Psoas muscle (tissue), 8 donors: Measurements from ENCODE around the gene KRTAP4-4. TPM values are rescaled to one million over a fixed set of nuclear protein-coding genes. Genes with fewer than 3 reads are reported as not detected.
"Not testable (repeated sequence)": the region's sequence is repeated elsewhere in the genome, so short reads cannot be mapped to it uniquely, and the experiment has no call there.

Experiments
- ATAC-seq, 4 donors: fragments of 200-7000 bp; cut with Tn5 transposase; one replicate each; pipeline ENCODE4 v1.9.1; 2020; ENCODE audit warnings: moderate library complexity in 3 of 4, mild to moderate bottlenecking in 2 of 4
- DNase-seq, 2 donors: peaks; one replicate each; pipeline ENCODE4 v3.0.0-alpha.2; 2020
- H3K27ac ChIP-seq: fragments of 200-600 bp; one replicate; pipeline ENCODE4 v1.8.0; 2022
- H3K27me3 ChIP-seq, 3 donors: fragments of 200-600 bp in 1 of 3; one replicate each; pipeline versions ENCODE4 v1.6.1 to v1.8.0; 2013 to 2022; ENCODE audit warnings: low read length in 2 of 3, mild to moderate bottlenecking in 2 of 3, moderate library complexity in 1 of 3; ENCODE audit not compliant: insufficient read depth in 3 of 3
- H3K36me3 ChIP-seq, 2 donors: fragments of 200-600 bp in 1 of 2; one replicate each; pipeline versions ENCODE4 v1.6.1 to v1.8.0; 2013 to 2022; ENCODE audit warnings: low read depth in 1 of 2, mild to moderate bottlenecking in 1 of 2, moderate library complexity in 1 of 2; ENCODE audit not compliant: insufficient read depth in 1 of 2
- H3K4me1 ChIP-seq: fragments of 200-600 bp; one replicate; pipeline ENCODE4 v1.8.0; 2022
- H3K4me3 ChIP-seq: fragments of 200-600 bp; one replicate; pipeline ENCODE4 v1.8.0; 2022; ENCODE audit warnings: mild to moderate bottlenecking
- H3K9me3 ChIP-seq: fragments of 200-600 bp; one replicate; pipeline ENCODE4 v1.8.0; 2022
- CTCF ChIP-seq: fragments of 200-600 bp; IDR thresholded peaks from one replicate; pipeline ENCODE4 v1.8.0; 2022; ENCODE audit warnings: antibody characterized with exemption
- WGBS, 3 donors: extraction: QIAGEN DNeasy Blood & Tissue Kit; methylation state at CpG; one replicate each; pipeline versions ENCODE4 v1.1.6 to v1.1.7; 2013; 5-methylcytosine and 5-hydroxymethylcytosine counted together
- intact Hi-C, 2 donors: fragments of 100-400 bp; cut with DNase I; formaldehyde crosslinking; loops; one replicate each; pipeline versions ENCODE4 v1.11.0 to v1.14.2; 2022
- polyA plus RNA-seq, 3 donors: library from polyadenylated mRNA; stranded (reverse); fragments of 200-250 nt; gene quantifications; one replicate each; pipeline ENCODE4 v1.2.3, GENCODE V29; 2013
- total RNA-seq, 4 donors: library from RNA; stranded (reverse); fragmentation: NEBNext Ultra II Directional in 2 of 4; extraction: Animal tissue kit (Norgen Biotek cat#: 25700) in 2 of 4; gene quantifications; one replicate each; pipeline versions ENCODE4 v1.2.1 to v1.2.4, GENCODE V29; 2021 to 2023
- donor health status: healthy with polysubstance abuse.
- donor health status: DM: no; HTN: no; CAD: no; lungs with moderate emphysema.
- donor health status: Bipolar disorder and iron deficiency.
- donor health status: healthy.
- donor health status: DM: yes; HTN: yes; CAD: no.
- donor health status: DM: no; HTN: no; CAD: no.
- donor health status: DM: no; HTN: no; CAD: no.
- donor health status: DM: yes; HTN: yes; CAD: no.

KRTAP4-4 gene
- total and polyA plus RNA-seq, 7 donors: not detected

GRCh38 chr17:41168121-41168520, 7.6 kb upstream of the KRTAP4-4 start, which contains the start of gene KRTAP4-3:
KRTAP4-3 (minus strand) TSS chr17:41168221; CDS start chr17:41168172, 49 bp downstream.
- no peaks in the 10 kb centered on the region for H3K4me1 ChIP-seq
- no peak within 1 kb of the TSS for H3K27ac ChIP-seq
- WGBS, 3 donors: 67 to 76% (median 73%) methylated on average over 1 of the region's 1 CpG
- H3K4me3 ChIP-seq: no peak within 1 kb of the TSS
- TF ChIP-seq CTCF: no peak
- ATAC-seq: no peak
- peaks cover 0 to 2% (median 0%) of the 10 kb centered on the region in 3 donors for H3K27me3 ChIP-seq
- no peaks in the 10 kb centered on the region for H3K36me3 ChIP-seq
- intact Hi-C loops: no loop called here
- no peaks in the 10 kb centered on the region for H3K9me3 ChIP-seq
- DNase-seq: no peak

- 73 to 82% (median 74%) methylated on average over 6 to 7 of the region's 7 CpGs for WGBS, 3 donors
- intact Hi-C loops: no loop called here
- TF ChIP-seq CTCF: no peak
Measured at GRCh38 chr17:41167561-41167960, 7.0 kb upstream of the KRTAP4-4 start.

DNA sequence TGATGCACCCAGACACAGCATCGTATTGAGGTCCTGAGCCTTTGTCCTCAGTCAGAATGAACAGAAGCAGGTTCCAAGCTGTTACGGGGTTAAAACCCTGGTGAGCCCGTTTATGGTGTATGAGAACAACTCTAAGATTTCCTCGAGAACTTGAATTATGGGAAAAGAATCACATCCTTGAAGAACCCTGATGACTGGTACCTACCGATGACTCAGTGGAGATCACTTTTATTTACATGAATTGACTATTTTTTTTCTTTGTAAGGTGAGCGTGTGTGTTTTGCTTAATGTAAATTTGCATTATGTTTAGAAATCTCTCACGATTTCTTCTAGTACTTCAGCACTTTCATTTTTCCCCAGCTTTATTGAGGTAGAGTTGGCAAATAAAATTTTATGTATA, 3.3 kb upstream of the KRTAP4-4 start:
- no peak for ATAC-seq

More at GRCh38 chr17:41167561-41167960, 7.0 kb upstream of the KRTAP4-4 start:
- ATAC-seq: no peak
- Histone ChIP-seq H3K4me1 (no peaks in the 10 kb centered on the region), H3K36me3 (no peaks in the 10 kb centered on the region), H3K27ac (no peak overlapping the region), H3K4me3 (no peak overlapping the region), H3K9me3 (no peaks in the 10 kb centered on the region), H3K27me3 (peaks cover 0 to 2% (median 0%) of the 10 kb centered on the region in 3 donors)
- DNase-seq: no peak

GRCh38 chr17:41160190-41160589, 358 bp downstream of the KRTAP4-4 start:
- intact Hi-C loops, H3K27ac ChIP-seq, H3K4me1 ChIP-seq, H3K36me3 ChIP-seq, DNase-seq, ATAC-seq, H3K4me3 ChIP-seq, H3K9me3 ChIP-seq, H3K27me3 ChIP-seq: not testable (repeated sequence)
- 83 to 94% (median 89%) methylated on average over 3 of the region's 3 CpGs for WGBS, 3 donors

More for the DNA sequence above, 3.3 kb upstream of the KRTAP4-4 start:
- intact Hi-C loops: no loop called here
- Histone ChIP-seq H3K36me3 (no peaks in the 10 kb centered on the region), H3K4me1 (no peaks in the 10 kb centered on the region), H3K9me3 (no peaks in the 10 kb centered on the region), H3K27ac (no peak overlapping the region), H3K27me3 (no peaks in the 10 kb centered on the region), H3K4me3 (no peak overlapping the region)
- TF ChIP-seq CTCF: no peak
- no peak for DNase-seq
- 68 to 70% (median 69%) methylated on average over 7 of the region's 7 CpGs for WGBS, 3 donors

GRCh38 chr17:41153856-41154255, 6.7 kb downstream of the KRTAP4-4 start:
- peaks cover 0 to 10% (median 2%) of the 10 kb centered on the region in 3 donors for H3K27me3 ChIP-seq
- no peak for ATAC-seq
- no peaks in the 10 kb centered on the region for H3K36me3 ChIP-seq
- intact Hi-C loops: no loop called here
- H3K4me3 ChIP-seq: no peak overlapping the region
- H3K9me3 ChIP-seq: no peaks in the 10 kb centered on the region
- DNase-seq: no peak
- WGBS, 3 donors: 35 to 52% (median 42%) methylated on average over 2 of the region's 2 CpGs
- no peak overlapping the region for H3K27ac ChIP-seq
- no peaks in the 10 kb centered on the region for H3K4me1 ChIP-seq
- TF ChIP-seq CTCF: no peak
